Cortex of kidney (tissue), 1 donor: ENCODE data around the gene BUB1B.

Experiments used
- DNase-seq: peaks from one replicate; lab custom pipeline; 2025; lab: John Stamatoyannopoulos, UW

Gene BUB1B

GRCh38 chr15:40255033-40255432 lies 94.2 kb downstream of the BUB1B start:
- no peak for DNase-seq

DNA sequence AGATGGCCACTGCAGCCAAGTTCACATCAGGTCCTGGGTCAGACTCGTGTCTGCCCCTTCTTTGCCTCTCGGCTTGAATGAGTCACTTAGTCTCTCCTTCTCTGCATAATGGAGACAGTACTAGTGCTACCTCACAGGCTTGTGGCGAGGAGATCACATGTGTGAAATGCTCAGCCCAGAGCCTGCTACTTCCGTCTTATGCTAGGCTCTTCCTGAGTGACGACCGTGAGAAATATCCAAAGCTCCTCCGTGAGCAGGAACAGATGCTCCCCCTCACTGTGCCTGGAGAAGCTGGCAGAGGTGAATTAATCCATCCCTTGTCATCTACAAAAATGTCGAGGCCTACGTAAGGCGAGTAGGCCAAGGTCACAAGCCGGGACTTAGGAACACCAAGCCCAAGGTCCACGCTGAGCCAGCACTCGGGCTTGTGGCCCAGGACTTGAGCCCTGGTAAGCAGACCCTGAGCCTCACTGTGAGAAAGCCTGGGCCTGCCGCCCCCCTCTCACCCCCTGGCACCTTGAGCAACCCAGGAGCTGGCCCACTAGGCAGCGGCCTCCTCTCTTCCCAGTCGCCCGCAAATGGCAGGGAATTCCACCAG lies 95.9 kb downstream of the BUB1B start:
- DNase-seq, result no peak

GRCh38 chr15:40257656-40258450 lies 97.0 kb downstream of the BUB1B start:
- no peak for DNase-seq

GRCh38 chr15:40258544-40258943 lies 97.7 kb downstream of the BUB1B start:
- DNase-seq, result no peak

DNA sequence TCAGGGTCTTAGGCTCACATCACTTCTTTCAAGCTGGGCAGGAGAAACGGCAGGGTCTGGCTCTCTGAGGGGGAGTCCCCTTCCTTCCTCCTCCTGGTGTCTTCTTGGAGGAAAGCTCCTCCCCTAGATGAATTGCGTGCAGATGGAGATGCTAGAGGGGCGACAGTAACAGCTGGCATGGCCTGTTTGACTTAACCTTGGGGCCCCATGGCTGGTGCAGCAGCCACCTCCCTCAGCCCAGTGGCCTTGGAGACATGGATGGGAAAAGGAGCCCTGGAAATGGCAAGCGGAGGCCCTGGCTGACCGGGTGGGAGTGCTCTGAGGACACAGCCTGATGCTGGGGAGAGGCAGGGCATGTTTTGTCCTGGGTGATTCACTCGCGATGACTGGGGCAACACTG lies 98.2 kb downstream of the BUB1B start:
- no peak for DNase-seq

- DNase-seq, result no peak
Measured at GRCh38 chr15:40263024-40263754, 102.3 kb downstream of the BUB1B start.

GRCh38 chr15:40264321-40265153 lies 103.7 kb downstream of the BUB1B start:
- DNase-seq, result no peak

DNA sequence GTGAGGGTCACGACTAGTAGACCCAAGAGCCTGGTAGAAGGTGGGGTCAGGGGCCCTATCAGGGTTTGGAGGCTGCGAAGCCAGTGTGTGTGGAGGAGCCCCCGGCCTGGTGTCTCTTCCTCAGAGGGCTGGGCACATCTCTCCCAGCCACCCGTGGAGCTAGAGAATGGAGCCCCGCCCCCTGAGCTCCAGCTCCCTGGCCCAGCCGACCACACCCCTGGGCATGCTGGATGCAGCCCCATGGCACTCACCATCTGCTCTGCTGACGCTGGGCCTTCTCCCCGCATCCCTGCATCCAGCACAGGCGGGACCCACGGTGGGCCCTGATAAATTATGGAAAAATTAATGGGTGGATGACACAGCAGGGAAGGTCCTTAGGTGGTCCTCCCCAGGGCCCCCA lies 104.5 kb downstream of the BUB1B start:
- DNase-seq, result no peak

DNA sequence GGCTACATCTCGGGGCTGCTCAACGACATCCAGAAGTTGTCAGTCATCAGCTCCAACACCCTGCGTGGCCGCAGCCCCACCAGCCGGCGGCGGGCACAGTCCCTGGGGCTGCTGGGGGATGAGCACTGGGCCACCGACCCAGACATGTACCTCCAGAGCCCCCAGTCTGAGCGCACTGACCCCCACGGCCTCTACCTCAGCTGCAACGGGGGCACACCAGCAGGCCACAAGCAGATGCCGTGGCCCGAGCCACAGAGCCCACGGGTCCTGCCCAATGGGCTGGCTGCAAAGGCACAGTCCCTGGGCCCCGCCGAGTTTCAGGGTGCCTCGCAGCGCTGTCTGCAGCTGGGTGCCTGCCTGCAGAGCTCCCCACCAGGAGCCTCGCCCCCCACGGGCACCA lies 105.0 kb downstream of the BUB1B start:
- no peak for DNase-seq

DNA sequence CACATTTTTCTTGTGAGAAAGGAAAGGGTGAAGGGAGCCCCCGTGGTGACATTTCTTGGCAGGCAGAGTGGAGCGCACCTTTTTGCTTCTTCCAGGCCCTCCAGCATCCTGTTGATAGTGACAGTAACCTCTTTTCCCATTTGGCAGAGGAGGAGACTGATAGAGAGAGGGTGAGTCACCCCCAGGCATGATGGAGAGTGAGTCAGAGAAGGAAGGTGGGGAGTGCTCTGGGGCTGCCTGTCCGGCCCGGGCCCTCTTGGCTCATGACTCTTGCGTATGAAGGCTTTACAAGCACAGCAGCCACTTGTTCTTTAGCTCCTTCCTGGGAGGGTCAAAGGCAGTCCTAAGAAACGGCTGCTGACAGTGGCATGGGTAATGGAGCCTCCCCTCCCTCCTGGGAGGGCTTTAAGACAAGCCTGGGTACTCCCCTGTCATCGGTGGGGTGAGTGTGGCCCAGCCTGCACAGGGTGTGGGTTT lies 106.0 kb downstream of the BUB1B start:
- no peak for DNase-seq

GRCh38 chr15:40267670-40268069 lies 106.8 kb downstream of the BUB1B start:
- DNase-seq, result no peak

DNA sequence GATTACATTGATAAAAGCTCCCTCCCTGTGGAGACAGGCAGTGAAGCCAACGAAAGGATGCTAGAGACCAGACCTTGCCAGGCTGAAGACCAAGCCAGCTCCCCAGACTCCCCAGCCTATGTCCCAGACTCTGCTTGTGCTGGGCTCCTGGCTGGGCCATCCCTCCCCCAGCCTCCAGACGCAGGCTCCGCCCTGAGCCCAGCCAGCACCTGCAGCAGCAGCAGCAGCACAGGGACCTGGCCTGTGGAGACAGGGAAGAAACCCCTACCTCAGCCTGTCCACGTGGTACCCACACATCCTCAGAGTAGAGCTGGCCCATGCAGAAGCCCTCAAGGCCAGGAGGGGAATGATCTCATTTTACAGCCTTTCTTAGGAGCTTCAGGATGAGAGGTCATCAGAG lies 108.7 kb downstream of the BUB1B start:
- DNase-seq, result no peak

DNA sequence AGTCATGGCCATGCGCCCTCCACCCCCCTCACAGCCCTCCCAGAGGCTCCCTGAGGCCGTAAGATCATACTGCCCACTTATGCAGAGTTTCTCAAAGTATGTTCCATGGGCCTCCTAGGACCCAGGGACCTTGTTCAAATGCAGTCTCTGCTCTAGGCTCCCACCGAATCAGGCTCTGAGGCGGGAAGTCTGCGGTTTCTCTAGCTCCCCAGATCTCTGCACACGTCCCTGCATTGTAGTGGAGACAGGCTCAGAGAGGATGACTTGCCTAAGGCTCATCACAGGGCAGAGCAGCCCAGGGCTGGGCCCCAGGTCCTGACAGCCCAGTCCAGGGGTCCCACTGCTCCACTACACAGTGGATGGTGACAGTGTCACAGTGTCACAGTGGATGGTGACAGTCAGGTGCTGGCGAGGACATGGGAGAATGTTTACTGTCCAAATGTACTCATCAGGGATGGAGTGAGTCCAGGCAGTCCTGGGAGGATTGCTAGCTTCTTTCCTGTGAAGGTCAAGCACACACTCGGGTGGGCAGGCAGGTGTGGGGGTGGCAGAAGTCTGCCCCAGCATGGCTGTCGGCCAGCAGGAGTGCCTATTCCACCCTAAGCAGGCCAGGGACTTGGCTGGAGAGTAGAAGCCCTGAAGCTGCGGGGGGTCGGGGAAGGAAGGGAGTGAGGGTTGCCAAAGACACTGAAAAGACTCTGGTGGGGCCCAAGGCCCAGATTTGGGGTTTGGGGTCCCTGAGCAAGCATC lies 109.6 kb downstream of the BUB1B start:
- no peak for DNase-seq
